NCI-H1694 (cell line): Measurements from ENCODE around the gene RLN3.

ENCODE experiments used
- DNase-seq: peaks from one replicate; lab custom pipeline; 2025; lab: John Stamatoyannopoulos, UW

The RLN3 gene, protein sequence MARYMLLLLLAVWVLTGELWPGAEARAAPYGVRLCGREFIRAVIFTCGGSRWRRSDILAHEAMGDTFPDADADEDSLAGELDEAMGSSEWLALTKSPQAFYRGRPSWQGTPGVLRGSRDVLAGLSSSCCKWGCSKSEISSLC

DNA sequence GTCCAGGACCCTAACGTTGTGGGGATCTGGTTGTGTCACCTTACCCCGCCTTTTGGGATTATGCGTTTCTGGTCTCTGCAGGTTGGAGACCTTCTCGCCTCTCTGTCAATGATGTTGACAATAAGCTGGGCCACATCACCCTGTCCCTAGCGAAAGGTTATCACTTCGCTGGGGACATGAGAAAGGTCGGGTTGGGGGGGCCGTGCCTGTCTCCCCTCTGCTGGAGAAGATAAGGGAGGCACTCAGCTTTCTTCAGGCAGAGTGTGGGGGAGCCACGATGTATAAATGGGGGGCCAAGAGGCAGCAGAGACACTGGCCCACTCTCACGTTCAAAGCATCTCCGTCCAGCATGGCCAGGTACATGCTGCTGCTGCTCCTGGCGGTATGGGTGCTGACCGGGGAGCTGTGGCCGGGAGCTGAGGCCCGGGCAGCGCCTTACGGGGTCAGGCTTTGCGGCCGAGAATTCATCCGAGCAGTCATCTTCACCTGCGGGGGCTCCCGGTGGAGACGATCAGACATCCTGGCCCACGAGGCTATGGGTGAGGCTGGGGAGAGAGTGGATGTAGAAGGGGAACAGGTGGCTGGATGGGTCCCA is at the start of gene RLN3:
Gene RLN3 (plus strand): TSS at position 293 of the 595 bp plus-strand sequence. CDS start 57 bp downstream, at position 350.
- no peak for DNase-seq

GRCh38 chr19:13978351-13979243 is 49.4 kb upstream of the RLN3 start:
- DNase-seq, result no peak

- no peak for DNase-seq
These were observed 48.7 kb upstream of the RLN3 start for GRCh38 chr19:13979244-13979615.

DNA sequence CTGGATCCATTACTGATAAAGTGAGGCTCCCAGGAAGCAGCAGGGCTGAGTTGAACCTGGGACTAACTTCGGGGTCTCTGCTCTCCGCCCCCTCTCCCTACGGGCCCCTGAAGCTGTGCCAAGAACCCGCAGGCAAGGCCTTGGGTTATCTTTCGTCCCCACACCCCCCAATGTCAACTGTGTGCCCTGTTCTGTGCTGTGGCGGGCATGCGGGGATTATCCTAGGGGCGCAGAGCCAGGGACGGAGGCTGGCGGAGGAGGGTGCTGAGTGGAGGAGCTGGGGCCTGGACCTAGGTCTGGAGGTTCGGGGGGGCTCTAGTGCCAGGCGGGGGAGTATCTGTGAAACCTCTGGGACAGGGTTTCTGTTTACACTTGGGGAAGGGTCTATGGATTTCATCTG is 48.3 kb upstream of the RLN3 start:
- DNase-seq, result no peak

DNA sequence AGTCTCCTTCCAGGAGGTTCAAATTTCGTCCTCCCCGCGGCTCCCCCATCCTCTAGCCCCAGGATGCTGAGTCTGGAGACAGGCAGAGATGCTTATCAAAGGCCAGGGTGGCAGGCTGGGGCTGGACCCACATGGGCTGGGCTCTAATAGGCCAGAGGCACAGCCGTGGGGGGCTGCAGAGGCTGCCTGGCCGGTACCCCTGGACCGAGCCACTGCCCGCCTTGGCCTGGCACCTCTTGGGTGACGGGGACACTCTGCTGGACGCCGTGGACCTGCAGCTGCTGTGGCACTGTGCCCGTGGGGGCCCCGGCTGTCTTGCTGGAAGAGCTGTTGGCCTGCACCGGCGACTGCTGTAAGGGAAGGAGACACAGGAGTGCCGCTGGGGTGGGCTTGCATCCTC is 47.6 kb upstream of the RLN3 start:
- DNase-seq, result no peak

- no peak for DNase-seq
These were observed 46.9 kb upstream of the RLN3 start for GRCh38 chr19:13981021-13981420.

DNA sequence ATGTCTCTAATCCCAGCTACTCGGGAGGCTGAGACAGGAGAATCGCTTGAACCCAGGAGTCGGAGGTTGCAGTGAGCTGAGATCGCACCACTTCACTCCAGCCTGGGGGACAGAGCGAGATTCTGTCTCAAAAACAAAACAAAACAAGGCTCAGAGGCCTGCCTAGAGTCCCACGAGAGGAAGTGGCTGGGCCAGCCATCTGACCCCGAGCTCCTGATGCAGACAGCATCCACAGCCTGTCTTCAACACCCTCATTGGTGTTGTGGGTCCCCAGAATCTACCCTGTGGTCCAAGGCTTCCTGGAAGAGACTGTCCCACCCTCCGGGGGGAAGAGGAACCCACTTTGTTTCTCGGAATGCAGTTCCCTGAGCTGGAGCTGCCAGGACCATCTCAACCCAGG is 46.5 kb upstream of the RLN3 start:
- DNase-seq, result no peak

- DNase-seq, result no peak
These were observed 45.9 kb upstream of the RLN3 start for GRCh38 chr19:13981988-13982501.

DNA sequence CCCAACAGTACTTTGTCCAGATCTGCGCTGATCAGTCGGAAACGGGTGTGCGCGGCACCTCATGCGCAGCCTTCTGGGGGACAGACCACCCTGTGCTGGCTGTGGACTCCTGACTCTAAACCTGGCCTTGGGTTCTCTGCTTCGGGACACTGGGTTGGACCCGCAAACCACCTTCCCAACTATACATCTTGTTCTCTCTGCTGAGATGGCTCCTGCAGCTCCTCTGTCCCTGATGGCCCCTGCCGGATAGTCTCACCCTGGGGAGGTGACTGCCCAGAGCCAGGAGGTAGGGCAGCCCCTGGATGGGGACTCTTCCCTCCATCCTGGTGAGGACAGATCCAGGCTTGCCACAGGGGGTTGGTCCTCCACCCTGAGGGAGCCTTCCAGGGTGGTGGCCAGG is 45.2 kb upstream of the RLN3 start:
- DNase-seq, result no peak

DNA sequence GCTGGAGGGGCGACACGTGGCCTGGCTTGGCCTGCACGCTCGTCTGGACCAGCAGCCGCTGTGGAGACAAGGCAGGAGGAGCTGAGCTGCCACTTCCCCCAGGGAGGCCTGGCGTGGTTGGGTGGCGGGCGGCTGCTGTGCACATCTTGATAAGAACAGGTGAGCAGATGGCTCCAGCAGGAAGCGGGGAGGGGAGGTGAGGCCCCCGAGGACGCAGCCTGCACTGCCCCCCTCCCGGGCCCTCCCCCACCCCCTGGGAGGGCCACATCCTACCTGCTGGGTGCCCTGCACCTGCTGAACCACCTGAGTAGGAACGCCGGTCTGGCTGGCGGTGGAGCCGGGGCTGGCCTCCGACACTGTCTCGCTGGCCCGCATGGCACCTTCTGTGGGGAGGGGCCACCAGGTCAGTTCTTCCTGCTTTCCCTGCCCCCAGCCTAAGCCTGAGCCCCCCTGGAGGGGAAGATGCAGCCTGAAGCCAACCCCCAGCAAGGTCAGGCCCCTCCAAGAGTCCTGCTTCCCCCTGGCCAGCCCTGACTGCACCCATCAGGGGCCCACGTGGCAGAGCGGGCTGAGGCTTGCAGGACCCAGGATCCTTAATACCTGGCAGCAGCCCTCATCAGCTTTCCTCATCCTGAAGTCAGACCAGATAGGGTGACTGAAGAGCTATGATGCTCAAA is 44.6 kb upstream of the RLN3 start:
- DNase-seq, result no peak

DNA sequence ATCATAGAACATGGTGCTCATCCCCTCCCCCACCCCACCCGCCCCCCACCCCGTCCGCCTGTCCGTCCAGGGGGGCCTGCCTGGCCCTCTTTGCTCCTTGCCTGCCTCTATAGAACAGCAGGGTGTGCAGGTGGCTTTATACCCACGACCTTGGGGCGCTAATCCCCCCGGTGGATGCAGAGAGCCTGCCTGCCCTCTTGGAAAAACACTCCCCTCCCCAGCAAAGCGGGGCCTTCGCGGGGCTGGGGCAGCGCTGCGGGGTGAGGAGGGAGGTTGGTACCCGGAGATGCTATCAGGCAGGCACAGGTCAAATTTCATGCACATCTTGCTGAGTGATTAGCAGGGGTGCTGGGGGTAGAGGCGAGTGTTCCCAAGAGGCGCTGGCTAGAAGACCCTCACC is 43.8 kb upstream of the RLN3 start:
- no peak for DNase-seq

DNA sequence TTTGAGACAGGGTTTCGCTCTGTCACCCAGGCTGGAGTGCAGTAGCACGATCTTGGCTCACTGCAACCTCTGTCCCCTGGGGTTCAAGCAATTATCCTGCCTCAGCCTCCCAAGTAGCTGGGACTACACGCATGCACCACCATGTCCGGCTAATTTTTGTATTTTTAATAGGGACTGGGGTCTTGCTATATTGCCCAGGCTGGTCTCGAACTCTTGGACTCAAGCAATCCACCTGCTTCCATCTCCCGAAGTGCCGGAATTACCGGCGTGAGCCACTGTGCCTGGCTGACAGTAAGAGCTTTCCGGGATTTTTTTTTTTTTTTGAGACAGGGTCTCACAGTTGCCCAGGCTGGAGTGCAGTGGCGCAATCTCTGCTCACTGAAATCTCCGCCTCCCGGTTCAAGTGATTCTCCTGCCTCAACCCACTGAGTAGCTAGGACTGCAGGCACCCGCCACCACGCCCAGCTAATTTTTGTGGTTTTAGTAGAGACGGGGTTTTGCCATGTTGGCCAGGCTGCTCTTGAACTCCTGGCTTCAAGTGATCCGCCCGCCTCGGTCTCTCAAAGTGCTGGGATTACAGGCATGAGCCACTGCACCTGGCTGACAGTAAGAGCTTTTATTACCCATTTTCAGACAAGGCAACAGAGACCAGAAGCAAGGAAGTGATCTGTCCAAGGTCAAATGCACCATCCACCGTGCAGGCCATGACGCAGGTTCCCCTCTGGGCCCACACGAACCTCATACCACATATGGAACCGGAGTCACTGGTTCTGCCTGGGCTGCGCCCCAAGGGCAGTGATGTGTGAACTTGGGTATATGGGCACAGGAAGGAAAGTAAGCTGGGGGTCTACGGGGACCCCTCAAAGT is 42.8 kb upstream of the RLN3 start:
- no peak for DNase-seq

DNA sequence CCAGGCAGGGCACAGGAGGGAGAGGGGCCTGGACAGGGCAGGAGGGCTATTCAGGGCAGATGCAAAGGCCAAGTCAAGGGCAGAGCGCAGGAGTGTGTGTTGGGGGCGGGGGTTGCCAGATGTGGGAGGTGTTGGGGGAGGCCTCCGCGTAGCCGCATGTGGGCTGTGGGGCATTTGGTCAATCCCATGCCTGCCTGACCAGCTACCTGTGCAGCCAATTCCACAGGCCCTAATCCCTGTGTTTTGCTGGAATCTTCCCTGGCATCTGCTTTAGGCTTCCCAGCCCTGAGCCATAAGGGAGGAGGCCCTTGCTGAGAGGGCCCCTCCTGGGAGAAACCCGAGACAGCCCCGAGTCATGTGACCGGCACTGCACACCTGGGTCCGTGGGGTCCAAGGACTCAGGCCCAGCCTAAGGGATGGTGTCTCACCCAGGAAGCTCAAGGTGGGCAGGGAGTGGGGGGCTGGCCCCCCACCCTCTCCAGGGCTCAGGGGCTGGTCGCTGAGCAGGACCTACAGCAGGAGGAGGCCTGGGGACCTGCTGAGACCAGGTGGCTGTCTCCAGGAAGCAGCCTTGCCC is 42.1 kb upstream of the RLN3 start:
- DNase-seq, result no peak

GRCh38 chr19:13986348-13986904 is 41.5 kb upstream of the RLN3 start:
- no peak for DNase-seq

DNA sequence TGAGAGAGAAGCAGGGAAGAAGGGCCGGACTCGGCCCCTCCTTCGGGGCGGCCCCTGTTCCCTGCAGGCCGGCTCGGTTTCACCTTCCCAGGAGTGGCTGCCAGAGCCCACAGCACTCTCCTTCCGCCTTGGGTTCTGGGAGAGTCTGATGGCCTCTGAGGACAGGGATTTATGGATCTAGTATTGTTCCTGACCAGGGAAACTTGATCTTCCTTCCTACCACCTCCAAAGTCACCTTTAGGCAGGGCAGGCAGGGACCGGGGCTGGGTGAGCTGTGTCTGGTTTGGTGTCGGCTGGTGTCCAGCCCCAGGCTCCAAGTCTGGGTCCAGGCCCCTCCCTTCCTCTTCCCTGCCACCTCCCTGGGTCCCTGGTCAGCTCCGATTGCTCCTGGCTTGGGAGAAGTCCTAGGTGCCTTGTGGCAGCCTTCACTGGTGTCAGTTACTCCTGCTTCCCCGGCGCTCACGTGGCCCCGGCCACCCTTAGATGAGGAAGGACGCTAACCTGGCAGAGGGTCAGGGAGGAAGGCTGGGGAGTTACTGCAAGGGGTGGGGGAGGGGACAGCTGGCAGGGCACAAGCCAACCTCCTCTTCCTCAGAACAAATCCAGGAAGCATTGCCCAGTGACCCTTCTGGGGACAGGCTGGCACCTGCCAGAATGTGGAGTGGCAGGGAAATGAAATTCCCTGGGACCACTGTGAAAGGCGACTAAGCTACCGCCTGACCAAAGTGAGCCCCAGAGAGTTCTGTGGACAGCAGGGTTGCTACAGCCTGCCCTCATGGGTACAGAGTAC is 40.7 kb upstream of the RLN3 start:
- DNase-seq, result no peak

GRCh38 chr19:13989487-13989886 is 38.5 kb upstream of the RLN3 start:
- no peak for DNase-seq

- DNase-seq, result no peak
These were observed 37.9 kb upstream of the RLN3 start for GRCh38 chr19:13990085-13990484.

DNA sequence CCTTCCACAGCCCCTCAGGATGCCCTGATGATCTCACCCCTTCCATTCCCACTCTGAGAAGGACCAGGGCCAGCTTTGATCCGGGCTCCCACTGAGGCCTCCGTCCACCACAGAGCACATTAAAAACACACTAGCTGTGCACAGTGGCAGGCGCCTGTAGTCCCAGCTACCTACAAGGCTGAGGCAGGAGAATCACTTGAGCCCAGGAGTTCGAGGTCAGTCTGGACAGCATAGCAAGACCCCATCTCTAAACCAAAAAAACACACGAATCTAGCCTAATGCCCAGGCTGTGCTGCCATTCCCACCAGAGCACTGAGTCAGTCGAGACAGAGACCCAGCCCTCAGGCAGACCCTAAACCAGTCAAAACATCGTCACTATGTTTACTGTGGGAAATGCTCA is 35.9 kb upstream of the RLN3 start:
- no peak for DNase-seq

DNA sequence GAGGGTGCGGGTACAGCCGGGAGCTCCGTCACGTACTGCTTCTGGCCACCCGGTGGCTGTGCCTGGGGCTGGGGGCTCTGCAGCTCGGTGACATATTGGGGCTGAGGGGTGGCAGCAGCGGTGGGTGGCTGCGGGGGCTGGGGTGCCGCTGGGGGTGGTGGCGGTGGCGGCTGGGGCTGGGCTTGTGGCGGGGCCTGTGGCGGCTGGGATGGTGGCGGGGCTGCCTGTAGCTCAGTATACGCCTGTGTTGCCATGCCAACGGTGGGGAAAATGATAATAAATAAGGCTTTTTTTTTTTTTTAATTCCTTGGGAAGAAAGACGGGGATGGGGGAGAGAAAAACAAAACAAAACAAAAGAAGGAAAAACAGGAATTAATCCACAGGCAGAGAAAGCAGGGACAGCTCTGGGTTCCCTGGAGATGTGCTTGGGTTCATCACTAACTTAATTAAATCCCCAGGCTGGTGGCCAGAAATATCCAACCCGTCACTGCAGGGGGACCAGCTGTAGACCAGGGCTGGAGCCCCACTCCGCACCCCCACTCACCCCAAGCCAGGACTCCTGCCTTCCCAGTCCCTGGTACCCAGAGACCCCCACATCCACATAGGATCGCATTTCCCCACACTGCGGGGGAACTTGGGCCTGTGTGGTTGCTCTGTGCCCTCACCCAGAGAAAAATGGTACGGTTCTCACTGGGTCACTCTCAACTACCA is 34.2 kb upstream of the RLN3 start:
- no peak for DNase-seq
